GM18909 (cell line): Measurements from ENCODE around the gene KLHL6.
"Not testable (repeated sequence)": the region's sequence is repeated elsewhere in the genome, so short reads cannot be mapped to it uniquely, and the experiment has no call there.

Experiments used
- ATAC-seq: cut with Tn5 transposase; IDR thresholded peaks from one replicate; pipeline ENCODE4 v1.9.1; 2021; ENCODE audit warnings: mild to moderate bottlenecking; ENCODE audit not compliant: unreplicated experiment, poor library complexity

The KLHL6 gene

DNA sequence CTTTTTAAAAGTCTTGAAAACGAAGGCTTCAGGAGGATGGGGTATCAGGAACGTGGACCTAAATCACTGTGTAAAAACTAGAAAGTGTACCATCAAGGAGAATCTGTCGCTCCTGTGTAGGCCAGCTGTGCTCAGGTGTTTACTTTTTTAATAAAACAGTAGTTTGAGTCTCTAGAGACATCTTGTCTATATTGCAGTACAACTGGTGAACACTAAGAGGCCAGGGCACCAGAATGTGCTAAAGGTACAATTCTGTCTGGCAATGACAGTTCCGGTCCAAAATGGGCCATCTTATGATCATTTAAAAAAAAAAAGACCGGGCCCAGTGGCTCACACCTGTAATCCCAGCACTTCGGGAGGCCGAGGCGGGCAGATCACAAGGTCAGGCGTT, 65.3 kb downstream of the KLHL6 start:
- no peak for ATAC-seq

DNA sequence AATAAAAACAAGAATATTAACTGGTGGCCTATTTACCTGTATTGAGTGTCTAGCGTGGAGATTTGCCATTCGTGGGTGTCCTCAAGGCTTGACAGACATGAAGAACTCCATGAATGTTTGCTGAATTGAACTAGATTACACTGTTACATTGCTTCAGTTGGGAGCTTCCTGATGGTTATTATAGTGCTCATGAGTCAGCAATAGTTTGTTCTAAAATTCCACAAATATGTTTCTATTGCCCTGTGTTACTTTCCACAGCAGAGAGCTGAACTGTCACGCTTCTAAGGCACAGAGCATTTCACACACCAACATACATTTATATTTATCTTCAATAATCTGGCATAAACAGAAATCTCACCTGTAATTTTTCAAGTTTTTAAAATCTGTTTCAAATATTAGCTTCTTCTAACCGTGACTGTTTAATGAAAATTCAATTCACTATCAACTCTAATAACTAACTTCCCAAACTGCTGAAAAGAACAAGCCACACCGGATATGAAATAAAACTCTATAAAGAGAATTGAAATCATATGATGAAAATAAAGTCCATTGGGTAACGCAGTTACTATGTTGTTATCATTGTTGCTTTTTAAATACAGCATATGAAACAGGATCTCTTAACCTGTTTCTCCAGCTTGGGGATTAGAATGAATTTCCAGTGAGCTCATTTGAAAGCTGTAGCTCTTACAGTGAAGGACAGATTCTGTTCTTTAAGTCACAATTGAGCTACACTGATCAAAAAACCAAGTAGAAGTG, 65.9 kb downstream of the KLHL6 start:
- no peak for ATAC-seq

DNA sequence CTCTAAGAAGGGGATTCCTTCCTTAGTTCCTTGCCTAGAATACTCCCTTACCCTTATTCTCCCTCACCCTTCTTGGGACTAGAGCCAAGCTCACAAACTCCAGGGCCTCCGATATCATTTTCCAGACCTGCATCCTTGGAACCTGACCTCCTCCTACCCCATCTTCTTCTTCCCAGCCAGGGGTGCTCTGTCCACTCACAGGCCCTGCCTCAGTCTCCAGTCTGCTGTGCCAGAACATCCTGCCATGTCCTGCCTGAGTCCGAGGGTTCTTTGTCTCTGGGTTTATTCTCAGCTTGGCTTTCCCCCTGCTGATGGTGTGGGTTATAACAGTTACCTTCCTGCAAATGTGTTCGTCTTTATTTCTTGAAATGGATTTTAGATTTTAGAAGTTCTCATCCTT, 67.2 kb downstream of the KLHL6 start:
- no peak for ATAC-seq

DNA sequence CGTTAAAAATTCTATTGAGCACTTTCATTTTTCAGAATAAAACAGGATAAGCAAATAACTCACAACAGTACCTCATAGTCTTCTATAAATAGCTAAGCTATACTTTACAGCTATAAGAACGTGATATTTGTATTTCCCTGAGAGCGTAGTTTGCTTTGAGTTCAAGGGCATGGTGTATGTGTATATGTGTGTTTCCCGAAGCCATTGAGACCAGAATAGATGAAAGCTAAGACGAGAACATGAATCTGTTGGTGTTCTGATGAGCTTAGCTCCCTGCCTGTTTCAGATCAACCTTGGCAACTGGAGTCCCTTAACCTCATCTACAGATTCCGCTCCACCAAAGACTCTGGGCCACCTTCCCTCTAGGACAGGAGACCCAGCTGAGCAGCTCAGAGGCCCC, 67.6 kb downstream of the KLHL6 start:
- no peak for ATAC-seq

DNA sequence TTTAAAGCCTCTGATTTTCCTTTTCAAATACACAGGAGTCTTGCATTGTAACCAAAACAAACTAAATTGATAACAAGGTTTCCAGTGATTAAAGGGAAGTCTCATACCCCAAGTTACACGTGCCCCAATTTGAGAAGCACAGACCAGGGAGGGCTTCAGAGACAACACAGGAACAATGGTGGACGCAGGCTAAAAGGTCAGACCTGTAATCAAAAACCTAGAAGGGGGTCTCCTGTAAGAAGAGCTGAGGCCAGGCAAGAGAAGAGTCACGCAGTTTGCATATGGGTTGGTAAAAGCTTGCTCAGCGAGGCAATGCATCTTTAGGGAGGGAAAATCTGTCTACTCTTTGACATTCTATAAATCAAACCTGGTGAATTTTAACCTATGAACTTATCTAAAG, 68.5 kb downstream of the KLHL6 start:
- ATAC-seq: no peak

DNA sequence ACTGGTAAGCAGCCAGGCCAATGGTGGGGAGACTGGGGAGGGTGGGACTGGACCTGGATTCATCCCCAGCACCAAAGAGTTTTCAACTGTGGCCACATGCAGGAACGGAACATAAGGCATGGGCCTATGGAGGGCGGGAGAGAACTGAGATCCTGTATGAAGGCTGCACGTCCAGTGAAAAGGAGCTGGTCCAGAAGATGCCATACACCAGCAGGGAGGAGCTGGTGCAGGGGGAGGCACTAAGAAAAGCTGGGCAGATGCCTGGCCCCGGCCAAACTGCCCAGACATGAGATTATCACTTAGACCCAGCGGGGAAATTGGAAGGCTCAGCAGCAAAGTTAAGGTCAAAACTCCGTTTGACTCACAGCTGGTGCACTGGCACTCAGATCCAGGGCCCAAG, 69.0 kb downstream of the KLHL6 start:
- ATAC-seq: no peak

DNA sequence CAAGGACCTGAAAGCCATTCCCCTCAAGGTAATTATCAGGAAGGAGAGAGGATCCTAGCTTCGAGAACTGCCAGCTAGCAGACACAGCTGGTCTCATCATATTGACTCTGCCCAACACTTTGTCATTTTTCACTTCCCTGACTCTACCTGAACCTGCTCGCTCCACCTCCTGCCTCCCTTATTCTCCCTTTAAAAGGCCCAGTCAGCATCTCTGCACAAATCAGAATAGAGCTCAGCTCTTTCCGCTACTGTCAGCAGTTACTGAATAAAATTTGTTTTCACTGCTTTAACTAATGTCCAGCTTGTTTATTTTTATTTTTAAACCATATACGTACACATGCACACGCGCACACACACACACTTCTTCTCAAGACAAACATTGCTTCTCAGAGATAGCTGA, 69.9 kb downstream of the KLHL6 start:
- no peak for ATAC-seq

DNA sequence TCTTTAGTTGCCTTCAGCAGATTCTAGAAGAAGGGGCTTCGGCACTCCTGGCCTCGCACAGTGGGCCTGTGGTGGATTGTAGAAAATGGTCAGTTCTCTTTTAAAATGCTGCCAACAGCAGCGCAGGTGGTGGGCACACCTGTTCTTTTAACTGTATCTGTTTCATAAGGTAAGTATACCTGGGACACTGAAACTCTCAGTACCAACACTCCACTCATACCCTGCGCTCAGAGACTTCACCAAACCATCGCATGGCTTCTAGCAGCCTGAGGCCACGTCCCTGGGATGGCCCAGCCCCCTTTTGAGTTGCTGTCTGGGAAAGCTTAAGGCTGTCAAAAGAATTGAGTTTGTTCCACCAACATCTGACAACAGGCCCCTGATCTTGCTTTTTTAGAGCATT, 70.4 kb downstream of the KLHL6 start:
- ATAC-seq: no peak

DNA sequence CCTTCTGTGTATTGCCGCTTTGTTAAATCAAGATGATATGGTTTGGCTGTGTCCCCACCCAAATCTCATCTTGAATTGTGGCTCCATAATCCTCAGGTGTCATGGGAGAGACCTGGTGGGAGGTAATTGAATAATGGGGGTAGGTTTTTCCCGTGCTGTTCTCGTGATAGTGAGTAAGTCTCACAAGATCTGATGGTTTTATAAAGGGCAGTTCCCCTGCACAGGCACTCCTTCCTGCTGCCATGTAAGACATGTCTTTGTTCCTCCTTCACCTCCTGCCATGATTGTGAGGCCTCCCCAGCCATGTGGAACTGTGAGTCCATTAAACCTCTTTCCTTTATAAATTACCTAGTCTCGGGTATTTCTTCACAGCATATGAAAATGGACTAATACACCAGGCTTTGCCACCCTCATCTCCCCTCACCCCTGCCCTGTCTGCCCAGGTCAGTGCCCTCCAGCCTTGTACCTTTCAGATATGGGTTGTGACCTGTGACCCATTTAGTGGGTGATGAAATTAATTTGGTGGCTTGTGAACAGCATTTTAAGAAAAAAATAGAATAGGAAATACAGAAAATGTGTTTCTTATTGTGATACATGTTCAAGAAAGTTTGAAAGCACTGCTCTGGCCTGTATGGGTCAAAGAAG, 71.0 kb downstream of the KLHL6 start:
- no peak for ATAC-seq

DNA sequence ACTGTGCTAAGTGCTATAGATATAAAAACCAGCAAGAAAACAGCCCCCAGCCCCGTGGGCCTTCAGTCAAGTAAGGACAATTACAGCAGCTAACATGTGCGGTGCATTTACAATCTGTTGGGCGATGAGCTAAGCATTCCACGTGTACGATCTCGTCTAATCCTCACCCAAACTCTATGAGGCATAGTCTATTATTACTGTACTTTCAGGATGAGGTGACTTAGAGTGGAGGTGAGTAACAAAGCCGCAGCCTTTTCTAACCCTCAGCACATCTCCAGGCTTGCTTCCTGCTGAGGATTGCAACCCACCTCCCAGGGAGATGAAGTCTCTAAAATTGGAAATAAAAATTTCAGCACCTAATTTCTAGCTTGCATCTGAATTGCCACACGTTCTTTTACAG, 73.9 kb downstream of the KLHL6 start:
- ATAC-seq: no peak

DNA sequence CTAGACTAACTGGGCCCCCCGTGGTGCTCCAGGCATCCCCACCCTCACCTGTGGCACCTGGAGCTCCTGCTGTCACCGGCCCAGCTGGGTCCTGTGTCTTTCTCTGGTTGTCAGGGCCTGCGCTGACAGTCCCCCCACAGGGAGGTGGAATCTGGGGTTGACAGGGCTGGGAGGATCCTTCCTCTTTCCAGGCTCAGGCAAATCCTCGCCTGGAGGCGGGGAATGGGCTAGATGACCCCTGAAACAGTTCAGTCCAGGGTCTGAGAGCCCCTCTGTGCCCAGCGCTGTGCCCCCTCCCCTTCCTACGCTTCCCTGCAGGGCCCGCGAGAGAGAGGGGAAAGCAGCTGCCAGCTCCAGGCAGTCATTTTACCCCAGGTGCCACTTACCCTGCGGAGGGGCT, 77.0 kb downstream of the KLHL6 start:
- ATAC-seq: no peak

DNA sequence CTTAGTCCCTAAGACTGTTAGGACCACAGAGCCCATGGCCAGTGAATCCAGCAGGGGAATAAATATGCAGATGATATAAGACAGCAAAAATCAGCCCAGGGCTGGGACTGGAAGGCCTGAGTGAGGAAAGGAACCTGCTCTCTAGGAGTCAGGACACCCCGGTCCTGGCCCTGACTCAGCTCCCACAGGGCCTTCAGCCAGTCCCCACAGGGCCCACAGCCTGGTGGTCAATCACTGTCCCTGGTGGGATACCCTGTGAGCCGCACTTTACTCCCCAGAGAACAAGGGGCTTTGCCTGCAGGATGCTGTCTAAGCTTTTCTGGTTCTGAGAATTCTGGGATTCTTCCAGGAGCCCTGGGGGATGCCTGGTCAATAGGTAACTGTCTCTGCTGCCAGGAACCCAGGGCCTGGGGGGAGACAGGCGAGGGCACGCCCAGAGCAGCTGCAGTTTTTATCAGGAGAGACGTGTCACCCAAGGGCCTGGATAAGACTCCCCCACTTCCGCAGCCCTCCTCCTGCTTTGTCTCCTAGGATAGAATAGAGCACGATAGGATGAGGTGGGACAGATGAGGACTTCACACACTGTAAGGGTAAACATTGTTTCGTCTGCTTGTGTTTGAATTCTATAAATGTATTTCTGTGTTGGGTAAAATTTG, 77.6 kb downstream of the KLHL6 start:
- ATAC-seq: no peak

DNA sequence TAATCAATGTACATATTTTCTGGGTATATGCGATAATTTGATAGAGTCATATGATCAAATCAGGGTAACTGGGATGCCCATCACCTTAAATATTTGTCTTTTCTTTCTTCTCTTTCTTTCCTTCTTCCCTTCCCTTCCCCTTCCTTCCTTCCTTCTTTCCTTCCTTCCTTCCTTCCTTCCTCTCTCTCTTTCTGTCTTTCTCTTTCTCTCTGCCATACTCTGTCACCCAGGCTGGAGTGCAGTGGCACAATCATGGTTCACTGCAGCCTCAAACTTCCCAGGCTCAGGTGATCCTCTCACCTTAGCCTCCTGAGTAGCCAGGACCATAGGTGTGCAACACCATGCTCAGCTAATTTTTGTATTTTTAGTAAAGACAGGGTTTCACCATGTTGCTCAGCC, 79.7 kb downstream of the KLHL6 start:
- not testable (repeated sequence) for ATAC-seq

DNA sequence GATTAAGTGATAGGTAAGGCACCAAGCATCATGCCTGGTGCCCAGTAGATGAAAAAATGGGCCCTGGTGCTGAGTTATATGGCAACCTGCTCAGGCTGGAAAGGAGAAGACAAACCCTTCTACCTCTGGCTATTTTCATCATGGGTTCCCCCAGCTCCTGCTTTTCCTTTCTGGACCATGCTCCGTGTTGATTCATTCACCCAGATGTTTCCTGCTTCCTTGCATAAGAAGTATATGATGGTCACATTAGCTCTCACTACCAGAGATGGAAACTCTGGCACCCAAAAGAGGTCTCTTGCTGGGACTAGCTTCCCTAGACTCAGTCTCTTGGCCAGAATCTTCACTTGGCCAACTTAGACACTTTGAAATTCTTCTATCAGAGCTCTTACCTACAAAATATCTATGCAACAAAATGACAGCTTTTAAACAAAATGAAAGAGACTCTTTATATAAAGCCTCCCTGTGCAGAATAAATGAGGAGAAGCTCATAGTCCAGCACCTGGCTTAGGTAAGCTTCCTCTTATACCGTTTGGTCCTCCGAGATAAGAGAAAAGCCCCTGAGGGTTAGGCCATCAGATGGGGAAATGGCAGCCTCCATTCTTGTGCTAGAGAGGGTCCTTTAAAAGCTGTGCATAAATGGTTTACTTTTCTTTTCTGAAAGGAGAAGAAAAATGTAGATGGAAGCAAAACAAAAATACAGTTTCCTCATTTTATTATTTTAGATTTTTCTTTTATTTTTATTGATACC, 80.3 kb downstream of the KLHL6 start:
- ATAC-seq: no peak

DNA sequence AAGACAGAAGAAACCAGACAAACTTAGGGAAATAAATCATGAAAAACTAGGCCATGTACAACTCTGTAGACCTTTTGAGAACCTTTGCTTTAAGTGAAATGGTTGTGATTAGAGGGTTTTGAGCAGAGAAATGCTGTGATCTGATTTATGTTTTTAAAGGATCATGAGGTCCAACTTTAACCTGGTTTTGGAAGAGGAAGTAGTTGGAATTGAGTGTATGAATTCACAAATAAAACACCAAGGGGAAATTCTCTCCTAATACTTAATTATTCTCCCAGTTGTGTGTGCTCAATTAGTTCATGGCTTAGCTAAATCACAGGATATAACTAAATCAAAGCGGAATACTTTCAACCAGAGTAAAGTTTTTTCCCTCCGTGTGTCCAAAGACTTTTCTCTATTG, 81.5 kb downstream of the KLHL6 start:
- ATAC-seq: no peak

DNA sequence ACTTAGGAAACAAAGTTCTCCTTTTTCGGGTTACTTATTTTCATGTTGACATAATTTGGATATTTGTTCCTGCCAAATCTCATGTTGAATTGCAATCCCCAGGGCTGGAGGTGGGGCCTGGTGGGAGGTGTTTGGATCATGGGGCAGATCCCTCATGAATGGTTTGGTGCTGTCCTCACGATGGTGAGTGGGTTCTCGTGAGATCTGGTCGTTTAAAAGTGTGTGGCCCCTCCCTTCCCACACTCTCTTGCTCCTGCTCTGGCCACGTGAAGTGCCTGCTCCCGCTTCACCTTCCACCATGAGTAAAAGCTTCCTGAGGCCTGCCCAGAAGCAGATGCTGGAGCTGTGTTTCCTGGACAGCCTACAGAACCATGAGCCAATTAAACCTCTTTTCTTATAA, 83.4 kb downstream of the KLHL6 start:
- no peak for ATAC-seq

DNA sequence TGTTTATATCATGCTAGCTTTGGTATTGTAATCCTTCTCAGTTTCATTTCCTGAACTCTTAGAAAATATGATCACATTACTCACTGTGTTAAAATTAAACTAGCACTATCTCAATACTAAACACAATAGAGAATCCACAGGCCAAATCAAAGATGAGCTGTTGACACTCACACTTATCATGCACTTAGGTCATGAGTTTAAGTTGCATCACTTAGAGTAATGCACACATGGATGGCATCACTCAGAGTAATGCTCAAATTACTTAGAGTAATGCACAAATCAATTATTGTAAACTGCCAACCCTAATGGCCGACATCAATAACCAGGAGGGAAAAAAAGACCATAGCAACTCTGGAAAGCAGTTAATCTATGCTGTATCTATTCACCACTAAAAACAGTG, 87.1 kb downstream of the KLHL6 start:
- ATAC-seq: no peak

DNA sequence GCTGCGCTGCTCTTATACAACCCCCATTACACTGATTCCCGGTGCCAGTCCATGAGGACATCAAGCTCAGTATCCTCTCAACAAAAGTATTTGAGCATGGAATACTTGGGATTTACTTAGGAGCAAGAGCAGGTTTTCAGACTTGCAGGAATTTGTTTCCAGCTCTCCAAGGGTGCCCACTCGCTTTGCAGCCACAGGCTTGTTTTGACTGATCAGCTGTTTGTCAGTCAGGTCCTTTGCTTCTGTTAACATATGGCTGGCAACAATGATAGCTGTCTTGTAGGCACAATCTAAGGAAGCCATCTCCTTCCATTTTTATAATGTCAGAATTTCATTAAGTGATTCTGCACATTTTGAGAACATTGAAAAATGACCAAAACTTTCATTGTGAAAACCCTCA, 88.9 kb downstream of the KLHL6 start:
- ATAC-seq: no peak

DNA sequence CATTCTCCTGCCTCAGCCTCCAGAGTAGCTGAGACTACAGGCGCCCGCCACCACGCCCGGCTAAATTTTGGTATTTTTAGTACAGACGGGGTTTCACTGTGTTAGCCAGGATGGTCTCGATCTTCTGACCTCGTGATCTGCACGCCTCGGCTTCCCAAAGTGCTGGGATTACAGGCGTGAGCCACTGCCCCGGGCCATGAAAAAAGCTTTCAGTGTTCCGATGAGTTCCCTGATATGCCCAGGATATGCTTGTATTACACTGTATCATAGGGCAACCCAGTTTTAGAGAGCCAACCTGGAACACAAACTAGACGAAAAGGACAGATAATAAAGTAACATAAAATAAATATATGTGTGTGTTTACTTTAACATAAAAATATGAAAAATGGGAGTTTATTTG, 89.8 kb downstream of the KLHL6 start:
- ATAC-seq: not testable (repeated sequence)

DNA sequence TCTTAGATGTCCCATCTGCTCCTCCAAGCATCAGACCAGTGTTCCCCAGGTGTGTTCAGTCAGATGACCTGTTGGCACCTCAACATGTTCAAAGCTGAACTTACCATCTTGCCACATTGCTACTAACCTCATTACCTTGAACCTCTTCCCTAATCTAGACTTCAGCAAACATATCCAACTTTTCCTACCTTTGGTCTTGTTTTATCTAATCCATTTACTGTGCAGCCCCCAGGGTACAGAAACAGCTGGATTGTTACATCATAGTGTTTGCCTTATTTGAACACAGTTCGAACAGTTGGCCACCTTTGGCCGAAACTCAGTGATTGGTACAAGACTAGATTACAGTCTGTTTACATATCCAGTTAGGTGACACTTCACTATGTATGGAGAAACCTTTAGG, 91.0 kb downstream of the KLHL6 start:
- ATAC-seq: no peak
